ENCODE measurements around the gene BMP2K. TPM values are rescaled to one million over a fixed set of nuclear protein-coding genes. Genes with fewer than 3 reads are reported as not detected.

Gene BMP2K
- polyA plus RNA-seq, 4 donors = 21.3 to 28.0 (median 25.2) TPM

- no peak for DNase-seq (ENCODE audit: low read depth in 4 of 4, low spot score in 3 of 4)
These were observed 146.1 kb downstream of the BMP2K start for GRCh38 chr4:78922207-78922606.

GRCh38 chr4:78923464-78924312, 147.5 kb downstream of the BMP2K start:
- DNase-seq (ENCODE audit: low read depth in 4 of 4, low spot score in 3 of 4) = no peak

- no peak for DNase-seq (ENCODE audit: low read depth in 4 of 4, low spot score in 3 of 4)
These were observed 150.7 kb downstream of the BMP2K start for GRCh38 chr4:78926826-78927225.

DNA sequence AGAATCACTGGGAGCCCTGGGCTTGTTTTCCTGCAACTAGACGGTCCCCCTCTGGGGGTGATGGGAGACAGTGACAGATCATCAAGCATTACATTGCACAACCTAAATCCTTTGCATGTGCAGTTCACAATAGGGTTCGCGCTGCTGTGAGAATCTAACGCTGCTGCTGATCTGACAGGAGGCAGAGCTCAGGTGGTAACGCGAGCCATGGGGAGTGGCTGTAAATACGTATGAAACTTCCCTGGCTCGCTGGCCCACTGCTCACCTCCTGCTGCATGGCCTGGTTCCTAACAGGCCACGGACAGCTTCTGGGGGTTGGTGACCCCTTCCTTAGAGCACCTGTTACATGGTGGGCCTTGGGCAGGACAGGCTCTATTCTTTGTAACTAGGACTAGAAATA, 152.7 kb downstream of the BMP2K start:
- DNase-seq (ENCODE audit: low read depth in 4 of 4, low spot score in 3 of 4) = no peak

- no peak for DNase-seq (ENCODE audit: low read depth in 4 of 4, low spot score in 3 of 4)
These were observed 154.0 kb downstream of the BMP2K start for GRCh38 chr4:78930016-78930629.

DNA sequence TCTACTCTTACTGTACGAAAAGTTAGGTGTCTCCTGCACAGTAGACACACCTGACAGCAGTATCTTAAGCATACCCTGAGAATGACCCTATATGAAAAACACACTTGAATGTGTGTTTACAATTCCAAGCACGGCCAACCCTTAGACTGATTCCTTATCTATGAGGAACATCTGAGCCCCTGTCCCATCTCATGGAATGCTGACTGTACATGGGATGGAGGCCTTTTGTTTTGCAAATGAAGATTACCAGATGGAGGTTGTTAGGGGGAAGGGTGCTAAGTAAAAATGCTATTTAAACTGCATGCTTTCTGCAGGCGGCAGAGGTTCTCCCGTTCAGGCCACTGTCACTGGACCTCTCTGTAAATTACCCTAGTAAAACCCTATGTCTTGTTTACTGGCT, 160.8 kb downstream of the BMP2K start:
- no peak for DNase-seq (ENCODE audit: low read depth in 4 of 4, low spot score in 3 of 4)

- no peak for DNase-seq (ENCODE audit: low read depth in 4 of 4, low spot score in 3 of 4)
These were observed 161.7 kb downstream of the BMP2K start for GRCh38 chr4:78937837-78938236.

GRCh38 chr4:78938474-78938867, 162.3 kb downstream of the BMP2K start:
- no peak for DNase-seq (ENCODE audit: low read depth in 4 of 4, low spot score in 3 of 4)

DNA sequence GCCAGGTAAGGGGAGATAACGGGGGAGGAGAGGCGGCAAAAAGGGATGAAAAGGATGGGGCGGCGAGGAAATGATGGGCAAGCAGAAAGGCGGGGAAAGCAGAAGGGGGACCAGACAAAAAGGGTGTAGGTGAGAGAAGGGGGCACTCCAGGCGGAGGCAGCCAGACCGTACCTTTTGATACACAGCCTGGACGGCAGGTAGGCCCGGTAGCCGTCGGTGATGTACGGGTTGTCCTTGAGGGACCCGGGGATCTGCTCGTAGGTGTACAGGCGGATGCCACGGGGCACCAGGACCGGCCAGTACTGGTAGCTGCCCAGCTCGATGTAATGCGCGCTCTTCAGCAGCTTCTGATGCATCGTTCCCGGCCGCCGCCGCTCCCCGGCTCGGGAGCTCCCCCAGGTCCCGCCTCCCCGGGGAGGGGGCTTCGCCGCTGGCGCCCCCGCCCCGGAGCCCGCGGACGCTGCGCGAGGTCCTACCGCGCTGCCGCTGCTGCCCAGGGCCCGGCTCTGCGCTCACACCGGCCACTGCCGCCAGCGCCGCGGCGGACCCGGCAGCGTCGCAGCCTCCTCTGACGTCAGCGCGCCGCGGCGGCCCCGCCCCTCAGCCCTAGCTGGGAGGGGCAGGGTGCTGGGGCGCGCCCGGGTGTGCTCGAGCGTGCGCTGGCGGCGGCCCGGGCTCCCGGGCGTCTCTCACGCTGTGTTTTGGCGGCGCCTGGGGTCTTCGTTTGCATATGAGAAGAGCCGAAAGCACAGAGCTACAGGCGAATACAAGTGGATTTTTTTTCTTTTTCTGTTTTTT, 162.9 kb downstream of the BMP2K start, which contains the start of gene PAQR3:
Gene PAQR3 (minus strand): TSS at position 571 of the 799 bp plus-strand sequence. CDS start 214 bp downstream, at position 357.
- DNase-seq (ENCODE audit: low read depth in 4 of 4, low spot score in 3 of 4) = peak; percentile 48 to 78 (median 74)

DNA sequence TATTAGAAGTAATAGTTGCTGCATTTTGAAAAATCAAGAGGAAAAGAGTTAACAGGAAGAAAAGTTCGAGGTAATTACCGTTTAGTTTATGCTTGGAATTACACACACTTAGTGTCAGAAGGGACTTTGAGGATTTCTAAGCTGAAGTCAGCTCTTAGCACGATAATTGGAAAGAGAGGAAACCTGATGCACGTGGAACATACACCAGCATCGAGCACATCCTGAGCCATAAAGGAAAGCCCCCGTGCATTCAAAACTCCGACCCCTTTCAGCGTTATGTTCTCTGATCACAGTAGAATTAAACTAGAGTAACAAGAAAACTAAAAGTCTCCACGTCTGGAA, 163.5 kb downstream of the BMP2K start:
- no peak for DNase-seq (ENCODE audit: low read depth in 4 of 4, low spot score in 3 of 4)

DNA sequence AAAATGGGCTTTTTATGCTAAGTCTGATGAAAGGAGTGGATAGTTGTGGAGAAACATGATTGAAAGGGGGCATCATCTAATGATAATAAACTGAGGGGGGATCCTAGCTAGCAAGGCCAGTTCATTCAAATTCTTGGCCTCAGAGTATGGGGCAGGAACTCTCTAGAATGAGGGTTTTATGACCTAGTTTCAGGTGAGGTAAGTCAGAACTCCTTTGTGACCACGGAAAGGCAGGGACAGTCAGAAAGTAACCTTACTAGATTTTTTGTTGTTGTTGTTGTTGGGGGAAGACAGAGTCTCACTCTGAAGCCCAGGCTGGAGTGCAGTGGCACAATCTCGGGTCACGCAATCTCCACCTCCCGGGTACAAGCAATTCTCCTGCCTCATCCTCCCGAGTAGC, 164.6 kb downstream of the BMP2K start:
- DNase-seq (ENCODE audit: low read depth in 4 of 4, low spot score in 3 of 4) = no peak

DNA sequence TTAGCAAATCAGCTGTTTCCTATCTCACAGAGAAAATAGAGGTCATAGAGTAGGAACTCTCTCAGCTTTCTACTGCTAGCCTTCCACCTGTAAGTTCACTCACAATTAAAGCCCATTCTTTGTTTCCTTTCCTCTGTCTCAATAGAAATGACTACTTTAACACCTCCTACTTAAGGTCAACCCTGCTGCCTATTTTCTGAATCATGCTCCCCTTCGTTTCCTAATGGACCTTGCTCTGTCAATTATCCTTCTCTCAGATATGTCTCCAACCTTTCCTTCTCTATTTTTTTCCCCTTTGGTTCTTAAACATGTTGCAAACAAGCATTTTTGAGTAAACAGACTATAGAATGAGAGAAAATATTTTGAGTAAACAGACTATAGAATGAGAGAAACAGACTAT, 168.2 kb downstream of the BMP2K start:
- DNase-seq (ENCODE audit: low read depth in 4 of 4, low spot score in 3 of 4) = no peak

DNA sequence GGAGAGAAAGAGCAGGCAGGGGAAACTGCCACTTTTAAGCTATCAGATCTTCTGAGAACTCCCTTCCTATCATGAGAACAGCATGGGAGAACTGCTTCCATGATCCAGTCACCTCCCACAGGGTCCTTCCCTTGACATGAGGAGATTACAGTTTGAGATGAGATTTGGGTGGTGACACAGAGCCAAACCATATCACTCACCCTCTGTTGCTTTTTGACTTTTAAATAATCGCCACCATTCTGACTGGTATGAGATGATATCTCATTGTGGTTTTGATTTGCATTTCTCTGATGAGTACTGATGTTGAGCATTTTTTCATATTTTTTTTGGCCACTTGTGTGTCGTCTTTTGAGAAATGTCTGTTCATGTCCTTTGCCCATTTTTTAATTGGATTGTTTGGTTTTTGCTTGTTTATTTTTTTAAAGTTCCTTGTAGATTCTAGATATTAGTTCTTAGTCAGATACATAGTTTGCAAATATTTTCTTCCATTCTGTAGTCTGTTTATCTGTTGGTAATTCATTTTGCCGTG, 169.6 kb downstream of the BMP2K start:
- no peak for DNase-seq (ENCODE audit: low read depth in 4 of 4, low spot score in 3 of 4)

GRCh38 chr4:78949735-78950134, 173.6 kb downstream of the BMP2K start:
- DNase-seq (ENCODE audit: low read depth in 4 of 4, low spot score in 3 of 4) = no peak

DNA sequence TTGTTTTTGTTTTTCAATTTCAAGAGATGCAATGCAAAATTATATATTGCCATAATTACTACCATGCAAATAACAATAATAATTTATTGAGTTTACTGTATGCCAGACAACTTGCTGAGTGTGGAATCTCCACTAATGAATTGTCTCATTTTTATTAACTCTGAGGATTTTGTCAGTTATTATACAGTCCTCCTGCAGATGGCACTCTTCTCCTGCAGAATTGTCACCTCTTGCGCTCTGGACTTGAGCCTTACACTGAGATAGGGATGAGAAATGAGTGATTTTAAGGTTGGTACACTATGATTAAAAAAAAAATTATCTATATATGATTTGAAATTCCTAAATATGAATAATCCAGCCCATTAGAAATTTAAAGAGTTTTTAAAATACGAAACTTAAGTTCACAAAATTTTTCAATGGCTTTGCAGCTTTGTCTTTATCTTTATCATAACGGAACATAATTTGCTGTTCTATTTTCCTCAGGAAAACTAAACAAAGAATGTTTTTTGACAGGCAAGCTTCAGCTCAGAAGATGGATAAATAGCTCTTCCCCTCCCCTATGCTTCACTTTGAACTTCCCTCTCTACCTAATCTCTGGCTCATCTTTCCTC, 175.8 kb downstream of the BMP2K start:
- peak in 1 of 4 donors; percentile 27 for DNase-seq (ENCODE audit: low read depth in 4 of 4, low spot score in 3 of 4)

- DNase-seq (ENCODE audit: low read depth in 4 of 4, low spot score in 3 of 4) = no peak
These were observed 177.1 kb downstream of the BMP2K start for GRCh38 chr4:78953231-78953630.

DNA sequence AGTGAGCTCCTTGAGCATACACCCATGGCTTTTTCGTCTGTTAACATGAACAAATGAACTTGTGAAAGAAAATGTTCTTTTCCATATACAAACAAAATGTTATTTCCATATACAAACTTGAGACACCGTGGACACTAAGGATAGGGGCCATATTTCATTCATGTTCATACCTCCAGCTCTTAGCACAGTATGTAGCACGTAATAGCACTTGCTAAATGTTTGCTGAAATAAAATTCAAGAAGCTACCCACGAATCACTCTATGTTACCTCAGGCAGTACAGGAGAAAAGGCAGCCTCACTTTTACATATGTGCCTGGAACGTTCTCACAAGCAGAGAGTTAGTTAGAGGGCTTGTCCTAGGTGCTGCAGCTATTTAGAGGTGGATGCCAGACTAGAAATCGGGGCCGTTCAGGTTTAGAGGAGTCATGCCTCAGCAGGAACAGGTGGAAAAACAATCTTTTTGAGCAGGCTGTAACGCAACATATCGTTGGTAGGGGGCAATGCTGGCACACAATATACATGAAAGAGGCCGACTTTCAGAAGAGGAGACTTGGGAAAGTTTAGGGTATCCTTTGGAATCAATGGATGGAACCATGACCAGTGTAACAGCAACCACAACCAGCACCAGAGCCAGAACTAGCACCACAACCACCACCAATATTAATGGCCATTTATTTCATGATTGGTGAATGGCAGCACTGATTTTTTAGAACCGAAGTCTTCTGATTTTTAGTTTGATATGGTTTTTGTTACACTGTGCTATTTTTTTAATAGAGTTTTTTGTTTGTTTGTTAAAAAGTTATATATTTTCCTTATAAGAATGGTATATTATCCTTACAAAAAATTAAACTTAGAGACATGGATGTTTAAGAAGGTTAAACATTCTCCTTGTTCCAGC, 177.9 kb downstream of the BMP2K start:
- DNase-seq (ENCODE audit: low read depth in 4 of 4, low spot score in 3 of 4) = no peak

- DNase-seq (ENCODE audit: low read depth in 4 of 4, low spot score in 3 of 4) = no peak
These were observed 180.8 kb downstream of the BMP2K start for GRCh38 chr4:78956975-78957374.

GRCh38 chr4:78960926-78961325, 184.8 kb downstream of the BMP2K start:
- no peak for DNase-seq (ENCODE audit: low read depth in 4 of 4, low spot score in 3 of 4)

Measured in left renal pelvis (tissue), 4 donors.